Peyer's patch (tissue), 4 donors: Measurements from ENCODE around the gene NTN4. TPM values are rescaled to one million over a fixed set of nuclear protein-coding genes. Genes with fewer than 3 reads are reported as not detected.

ENCODE experiments used
- DNase-seq, 3 donors: peaks; one replicate each; pipeline ENCODE4 v3.0.0-alpha.2; 2017 to 2019
- H3K27ac ChIP-seq, 4 donors: fragments of 200-600 bp; sonication (generic); one replicate each; pipeline ENCODE4 v1.5.1; 2016 to 2019
- H3K27me3 ChIP-seq, 2 donors: fragments of 200-600 bp; sonication (generic); one replicate each; pipeline ENCODE4 v1.5.1; 2019
- H3K36me3 ChIP-seq, 3 donors: fragments of 200-600 bp; sonication (generic); one replicate each; pipeline ENCODE4 v1.5.1; 2016 to 2019
- H3K4me1 ChIP-seq, 4 donors: fragments of 200-600 bp; sonication (generic); one replicate each; pipeline ENCODE4 v1.5.1; 2016 to 2019
- H3K4me3 ChIP-seq, 4 donors: fragments of 200-600 bp; sonication (generic); 1 replicate in 3 of 4; 2 replicates in 1 of 4; pipeline ENCODE4 v1.5.1; 2016 to 2019; ENCODE audit warnings: mild to moderate bottlenecking in 1 of 4
- H3K9me3 ChIP-seq, 4 donors: fragments of 200-600 bp; sonication (generic); one replicate each; pipeline ENCODE4 v1.5.1; 2016 to 2019; ENCODE audit warnings: mild to moderate bottlenecking in 1 of 4
- CTCF ChIP-seq, 6 experiments: fragments of 450-650 bp in 4 of 6; fragments of 200-600 bp in 2 of 6; sonication (generic) in 1 of 6; IDR thresholded peaks; one replicate each; pipeline ENCODE4 v1.5.1; 2017 to 2019; ENCODE audit warnings: antibody characterized with exemption in 6 of 6, mild to moderate bottlenecking in 3 of 6, moderate library complexity in 1 of 6
- POLR2A ChIP-seq, 2 donors: fragments of 450-650 bp; IDR thresholded peaks; one replicate each; pipeline ENCODE4 v1.5.1; 2017; ENCODE audit warnings: antibody characterized with exemption in 2 of 2, mild to moderate bottlenecking in 2 of 2, moderate library complexity in 2 of 2
- total RNA-seq, 4 donors: library from RNA; depleted of rRNA; stranded (reverse); fragments of >200 nt; gene quantifications; one replicate each; pipeline ENCODE4 v1.1.0, GENCODE V29; 2016

The NTN4 gene
- 10 to 100 TPM; 12.3 to 20.6 (median 16.6) TPM for total RNA-seq

- Histone ChIP-seq H3K27me3 (no peaks in the 10 kb centered on the region), H3K9me3 (no peaks in the 10 kb centered on the region), H3K27ac (peak within 1 kb of the TSS; percentile 17 to 75 (median 59)), H3K4me1 (peaks cover 3 to 12% (median 5%) of the 10 kb centered on the region in 4 donors), H3K36me3 (no peaks in the 10 kb centered on the region), H3K4me3 (peak within 1 kb of the TSS; percentile 55 to 87 (median 66))
- no peak for TF ChIP-seq POLR2A (IDR thresholded peaks at IDR 0.05)
- DNase-seq, result peak in 2 of 3 donors; percentile 59 to 74
These were observed at the start of gene NTN4 for GRCh38 chr12:95790033-95790916. NTN4 (minus strand) TSS chr12:95790764; CDS start chr12:95790309, 455 bp downstream.

GRCh38 chr12:95838125-95838524 is 47.6 kb upstream of the NTN4 start:
- Histone ChIP-seq H3K36me3 (no peaks in the 10 kb centered on the region), H3K27ac (no peak overlapping the region), H3K4me3 (no peak overlapping the region), H3K27me3 (no peaks in the 10 kb centered on the region), H3K9me3 (no peaks in the 10 kb centered on the region), H3K4me1 (peaks cover 0 to 10% (median 0%) of the 10 kb centered on the region in 4 donors)
- TF ChIP-seq POLR2A (IDR thresholded peaks at IDR 0.05) (no peak), CTCF (IDR thresholded peaks at IDR 0.05) (no peak)
- peak in 2 of 3 donors; percentile 61 to 75 for DNase-seq

DNA sequence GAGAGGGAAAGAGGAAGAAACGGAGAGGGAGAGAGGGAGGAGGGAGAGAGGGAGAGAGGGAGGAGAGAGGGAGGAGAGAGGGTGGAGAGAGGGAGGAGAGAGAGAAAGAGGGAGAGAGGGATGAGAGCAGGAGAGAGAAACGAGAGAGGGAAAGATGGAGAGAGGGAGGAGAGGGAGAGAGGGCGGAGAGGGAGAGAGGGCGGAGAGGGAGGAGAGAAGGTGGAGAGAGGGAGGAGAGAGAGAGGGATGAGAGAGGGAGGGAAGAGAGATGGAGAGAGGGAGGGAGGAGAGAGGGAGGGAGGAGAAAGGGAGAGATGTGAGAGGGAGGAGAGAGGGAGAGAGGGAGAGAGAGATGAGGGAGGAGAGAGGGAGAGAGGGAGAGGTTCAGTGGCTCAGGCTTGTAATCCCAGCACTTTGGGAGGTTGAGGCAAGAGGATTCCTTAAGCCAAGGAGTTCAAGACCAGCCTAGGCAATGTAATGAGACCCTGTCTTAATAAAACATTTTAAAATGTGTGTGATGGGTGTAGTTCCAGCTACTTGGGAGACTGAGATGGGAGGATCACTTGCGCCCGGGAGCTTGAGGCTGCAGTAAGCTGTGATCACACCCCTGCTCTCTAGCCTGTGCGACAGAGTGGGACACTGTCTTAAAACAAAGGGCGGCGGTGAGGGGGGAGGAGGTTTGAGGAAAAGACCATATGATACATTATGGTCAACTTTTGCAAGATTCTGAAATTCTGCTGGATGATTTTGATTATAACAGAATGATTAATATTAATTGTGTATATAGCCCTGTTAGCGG is 46.9 kb upstream of the NTN4 start:
- no peak for DNase-seq
- Histone ChIP-seq H3K4me3 (no peak overlapping the region), H3K27me3 (no peaks in the 10 kb centered on the region), H3K9me3 (no peaks in the 10 kb centered on the region), H3K36me3 (no peaks in the 10 kb centered on the region), H3K27ac (no peak overlapping the region), H3K4me1 (peaks cover 0 to 10% (median 0%) of the 10 kb centered on the region in 4 donors)
- no peak for TF ChIP-seq CTCF (IDR thresholded peaks at IDR 0.05)
- TF ChIP-seq POLR2A (IDR thresholded peaks at IDR 0.05), result no peak

- H3K36me3 ChIP-seq, result no peaks in the 10 kb centered on the region
- no peak for TF ChIP-seq CTCF (IDR thresholded peaks at IDR 0.05)
- TF ChIP-seq POLR2A (IDR thresholded peaks at IDR 0.05), result no peak
- no peaks in the 10 kb centered on the region for H3K9me3 ChIP-seq
- H3K27ac ChIP-seq, result no peak overlapping the region
- no peak overlapping the region for H3K4me3 ChIP-seq
- H3K4me1 ChIP-seq, result peaks cover 0 to 10% (median 0%) of the 10 kb centered on the region in 4 donors
- no peaks in the 10 kb centered on the region for H3K27me3 ChIP-seq
- no peak for DNase-seq
These were observed 46.2 kb upstream of the NTN4 start for GRCh38 chr12:95836630-95837239.

DNA sequence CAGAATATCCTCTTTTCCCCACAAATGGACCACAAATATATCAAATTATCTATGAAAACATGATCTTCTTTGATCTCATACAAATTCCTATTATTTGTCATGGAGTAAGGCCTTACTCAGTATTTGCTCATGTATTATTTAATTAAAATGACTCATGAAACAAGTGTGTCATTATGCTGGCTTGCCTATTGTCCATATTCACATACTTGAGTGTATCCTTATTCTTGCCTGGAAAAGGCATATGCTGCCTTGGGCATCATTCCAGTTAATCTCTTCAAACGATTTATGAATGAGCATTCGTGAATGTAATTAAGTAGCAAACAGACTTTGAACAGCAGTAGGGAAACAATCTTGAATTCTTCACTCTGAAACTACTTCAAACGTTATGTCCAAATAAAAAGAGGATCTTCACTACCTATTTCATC is 45.6 kb upstream of the NTN4 start:
- Histone ChIP-seq H3K27ac (no peak overlapping the region), H3K4me3 (no peak overlapping the region), H3K27me3 (no peaks in the 10 kb centered on the region), H3K4me1 (peaks cover 0 to 10% (median 0%) of the 10 kb centered on the region in 4 donors), H3K9me3 (no peaks in the 10 kb centered on the region), H3K36me3 (no peaks in the 10 kb centered on the region)
- no peak for DNase-seq
- no peak for TF ChIP-seq POLR2A (IDR thresholded peaks at IDR 0.05)
- TF ChIP-seq CTCF (IDR thresholded peaks at IDR 0.05), result no peak
